ENCODE results near the gene OR10A7. TPM values are rescaled to one million over a fixed set of nuclear protein-coding genes. Genes with fewer than 3 reads are reported as not detected.

The OR10A7 gene, protein sequence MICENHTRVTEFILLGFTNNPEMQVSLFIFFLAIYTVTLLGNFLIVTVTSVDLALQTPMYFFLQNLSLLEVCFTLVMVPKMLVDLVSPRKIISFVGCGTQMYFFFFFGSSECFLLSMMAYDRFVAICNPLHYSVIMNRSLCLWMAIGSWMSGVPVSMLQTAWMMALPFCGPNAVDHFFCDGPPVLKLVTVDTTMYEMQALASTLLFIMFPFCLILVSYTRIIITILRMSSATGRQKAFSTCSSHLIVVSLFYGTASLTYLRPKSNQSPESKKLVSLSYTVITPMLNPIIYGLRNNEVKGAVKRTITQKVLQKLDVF
- not detected for total RNA-seq

DNA sequence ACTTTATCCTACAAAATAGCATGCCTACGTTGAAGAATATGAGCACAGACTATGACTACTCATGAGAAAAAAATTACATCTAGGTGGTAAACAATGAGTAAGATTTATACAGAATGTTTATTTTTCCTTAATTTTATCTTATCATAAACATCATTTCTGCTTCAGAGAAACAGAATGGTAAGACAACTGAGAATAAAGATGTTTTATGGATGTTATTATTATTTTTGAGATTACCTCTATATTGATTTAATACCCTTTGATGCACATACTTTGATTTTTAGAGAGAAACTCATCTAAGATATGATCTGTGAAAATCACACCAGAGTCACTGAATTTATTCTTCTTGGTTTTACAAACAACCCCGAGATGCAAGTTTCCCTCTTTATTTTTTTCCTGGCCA is at the start of gene OR10A7:
Gene OR10A7, plus strand, starts transcription at position 301 of the 400 bp plus-strand sequence. Its CDS starts 0 bp downstream, at position 301.

DNA sequence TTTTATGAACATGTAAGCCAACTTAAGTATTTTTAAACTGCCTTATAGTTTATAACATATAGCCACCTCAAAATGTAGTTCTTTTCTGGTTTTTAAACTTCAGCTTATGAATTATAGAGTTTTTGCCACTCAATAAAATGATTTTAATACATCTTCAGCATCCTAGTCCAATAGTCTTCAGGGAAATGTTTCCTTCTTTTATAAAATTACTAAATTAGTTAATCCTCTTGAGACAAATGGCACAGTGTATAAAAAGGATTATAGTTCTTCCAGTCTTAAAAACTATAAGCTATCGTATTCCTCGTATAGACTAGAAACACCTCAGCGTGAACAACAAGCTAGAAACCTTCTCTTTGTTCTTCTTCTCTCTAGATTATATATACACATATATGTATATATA is 23.5 kb downstream of the OR10A7 start, which contains the start of gene OR6C74:
Gene OR6C74, plus strand, starts transcription at position 301 of the 400 bp plus-strand sequence. CDS start 2,679 bp downstream, outside the sequence.

Other genes with a start within 250 kb of the OR10A7 start
- gene TESPA1, start 236.3 kb upstream of the OR10A7 start, total RNA-seq, result 100 to 1,000 TPM; 123 to 129 TPM
- not detected for gene NEUROD4, start 201.1 kb upstream of the OR10A7 start, total RNA-seq
- gene OR9K2, start 94.6 kb upstream of the OR10A7 start, total RNA-seq, result not detected
- gene OR6C74, start 23.6 kb downstream of the OR10A7 start, total RNA-seq, result not detected
- not detected for gene OR6C6, start 75.5 kb downstream of the OR10A7 start, total RNA-seq
- not detected for gene OR6C1, start 93.3 kb downstream of the OR10A7 start, total RNA-seq
- gene OR6C3, start 109.7 kb downstream of the OR10A7 start, total RNA-seq, result not detected
- not detected for gene OR6C75, start 141.9 kb downstream of the OR10A7 start, total RNA-seq
- not detected for gene OR6C65, start 179.5 kb downstream of the OR10A7 start, total RNA-seq
- not detected for gene OR6C76, start 205.2 kb downstream of the OR10A7 start, total RNA-seq
- gene OR6C2, start 223.1 kb downstream of the OR10A7 start, total RNA-seq, result not detected
- not detected for gene OR6C70, start 249.1 kb downstream of the OR10A7 start, total RNA-seq